ENCODE results near the gene EFL1. TPM values are rescaled to one million over a fixed set of nuclear protein-coding genes. Genes with fewer than 3 reads are reported as not detected.
"Not testable (repeated sequence)": the region's sequence is repeated elsewhere in the genome, so short reads cannot be mapped to it uniquely, and the experiment has no call there.

EFL1 gene
- polyA plus RNA-seq: 20.2 to 32.0 TPM (median 21.2 TPM) in 3 replicates
- 35.3 TPM for polyA plus RNA-seq (2011; ENCODE audit: low read depth)
- 13.4 and 25.2 TPM in 2 replicates for polyA plus RNA-seq (2011; cell fraction: cytosol; rRNA removed)
- 20.8 and 25.3 TPM in 2 replicates for polyA plus RNA-seq (2011; cell fraction: nucleus; rRNA removed)
- polyA plus RNA-seq (2012; ENCODE audit: low replicate concordance): 15.2 and 16.4 TPM in 2 replicates
- 17.2 to 39.5 TPM (median 22.1 TPM) in 3 replicates for polyA minus RNA-seq
- 13.6 TPM for polyA minus RNA-seq (2011; cell fraction: cytosol; rRNA and poly(A)+ RNA removed)
- polyA minus RNA-seq (2011; cell fraction: nucleus; rRNA and poly(A)+ RNA removed): 17.6 and 35.2 TPM in 2 replicates

DNA sequence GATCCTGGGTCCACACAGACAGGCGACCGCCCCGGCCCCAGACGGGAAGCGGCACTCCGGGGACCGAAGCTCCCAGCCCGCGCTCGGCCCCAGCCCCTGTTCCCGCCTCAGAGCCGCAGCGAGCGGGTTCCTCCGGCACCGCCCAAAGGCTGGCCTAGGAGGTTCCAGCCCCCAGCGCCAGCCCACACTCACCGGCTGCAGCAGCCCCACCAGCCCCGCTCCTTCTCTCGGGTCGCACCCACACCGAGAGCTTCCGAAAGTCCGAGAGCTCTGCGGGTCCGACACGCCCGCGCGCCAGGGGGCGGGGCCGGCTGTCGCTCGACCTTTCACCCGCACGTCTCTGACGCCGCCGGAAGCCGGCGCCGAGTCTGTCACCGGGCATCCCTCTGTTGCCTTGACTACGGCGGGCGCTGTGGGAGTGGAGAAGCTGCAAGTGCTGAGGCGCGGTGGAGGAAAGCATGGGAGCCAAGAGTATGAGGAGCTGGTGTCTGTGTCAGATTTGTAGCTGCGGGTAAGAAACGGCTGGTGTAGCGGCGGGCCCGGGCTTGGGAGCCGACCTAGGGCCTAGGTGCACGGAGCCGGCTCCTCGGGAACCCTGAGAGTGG, at the start of gene EFL1, which contains the start of gene SAXO2:
TSS of gene EFL1 (minus strand) at position 313 of the 605 bp plus-strand sequence. CDS start 956 bp downstream, outside the sequence.
TSS of gene SAXO2 (plus strand) at position 397 of the 605 bp plus-strand sequence. CDS start at position 459, 62 bp downstream.
- FAIRE-seq: peak; percentile 52

DNA sequence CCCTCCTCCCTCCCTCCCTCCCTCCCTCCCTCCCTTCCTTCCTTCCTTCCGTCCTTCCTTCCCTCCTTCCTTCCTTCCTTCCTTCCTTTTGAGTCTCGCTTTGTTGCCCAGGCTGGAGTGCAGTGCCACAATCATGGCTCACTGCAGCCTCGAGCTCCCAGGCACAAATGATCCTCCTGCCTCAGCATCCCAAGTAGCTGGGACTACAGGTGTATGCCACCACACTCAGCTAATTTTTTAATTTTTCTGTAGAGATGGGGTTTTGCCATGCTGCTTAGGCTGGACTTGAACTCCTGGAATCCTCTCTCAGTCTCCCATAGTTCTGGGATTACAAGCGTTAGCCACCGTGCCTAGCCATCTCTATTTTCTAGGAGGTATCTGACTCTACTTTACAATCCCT, 48.8 kb upstream of the EFL1 start:
- FAIRE-seq; H3K27ac ChIP-seq (ENCODE audit: control insufficient read depth, insufficient read depth, low read length); H4K20me1 ChIP-seq (ENCODE audit: control insufficient read depth, extremely low read depth, insufficient read depth, low read length); H3K9ac ChIP-seq (ENCODE audit: control insufficient read depth, extremely low read depth, insufficient read depth, low read length); H3K27me3 ChIP-seq (ENCODE audit: control insufficient read depth, extremely low read depth, insufficient read depth, low read length); H3K4me2 ChIP-seq (ENCODE audit: control insufficient read depth, extremely low read depth, insufficient read depth, low read depth, low read length); H2AFZ ChIP-seq (ENCODE audit: control insufficient read depth, low read length); H3K4me3 ChIP-seq (ENCODE audit: control insufficient read depth in 2 of 3, extremely low read depth in 1 of 3, insufficient read depth in 2 of 3, low read depth in 1 of 3, low read length in 3 of 3); H3K9me1 ChIP-seq (ENCODE audit: control insufficient read depth, extremely low read depth, insufficient read depth, low read length); H3K36me3 ChIP-seq (ENCODE audit: control insufficient read depth in 2 of 2, extremely low read depth in 1 of 2, insufficient read depth in 2 of 2, low read length in 2 of 2); H3K79me2 ChIP-seq (ENCODE audit: control insufficient read depth, insufficient read depth, low read length); H3K9me3 ChIP-seq (ENCODE audit: control insufficient read depth, low read depth, low read length); DNase-seq (ENCODE audit: low read depth, low spot score); dilution Hi-C loops (cut with MboI; ENCODE audit: extremely low pct_ligation_motif_present, low sequenced_read_pairs); H3K4me1 ChIP-seq (ENCODE audit: control insufficient read depth, extremely low read depth, insufficient read depth, low read length): not testable (repeated sequence)

More for the DNA sequence above, at the start of gene EFL1, which contains the start of gene SAXO2:
- Histone ChIP-seq H3K27ac (ENCODE audit: control insufficient read depth, insufficient read depth, low read length) (peak within 1 kb of the TSS; percentile 71), H2AFZ (ENCODE audit: control insufficient read depth, low read length) (peak within 1 kb of the TSS; percentile 92), H3K4me1 (ENCODE audit: control insufficient read depth, extremely low read depth, insufficient read depth, low read length) (peaks cover 24% of the 10 kb centered on the region), H3K9me1 (ENCODE audit: control insufficient read depth, extremely low read depth, insufficient read depth, low read length) (no peaks in the 10 kb centered on the region), H3K4me2 (ENCODE audit: control insufficient read depth, extremely low read depth, insufficient read depth, low read depth, low read length) (peak within 1 kb of the TSS; percentile 93), H3K79me2 (ENCODE audit: control insufficient read depth, insufficient read depth, low read length) (peaks cover 20% of the 10 kb centered on the region), H3K27me3 (ENCODE audit: control insufficient read depth, extremely low read depth, insufficient read depth, low read length) (no peaks in the 10 kb centered on the region), H3K4me3 (ENCODE audit: control insufficient read depth in 2 of 3, extremely low read depth in 1 of 3, insufficient read depth in 2 of 3, low read depth in 1 of 3, low read length in 3 of 3) (peak within 1 kb of the TSS; percentile 78 to 93 (median 84)), H3K9me3 (ENCODE audit: control insufficient read depth, low read depth, low read length) (no peaks in the 10 kb centered on the region), H3K9ac (ENCODE audit: control insufficient read depth, extremely low read depth, insufficient read depth, low read length) (peak within 1 kb of the TSS; percentile 75), H3K36me3 (ENCODE audit: control insufficient read depth in 2 of 2, extremely low read depth in 1 of 2, insufficient read depth in 2 of 2, low read length in 2 of 2) (peaks cover 1 to 13% of the 10 kb centered on the region in 2 experiments), H4K20me1 (ENCODE audit: control insufficient read depth, extremely low read depth, insufficient read depth, low read length) (no peaks in the 10 kb centered on the region)
- dilution Hi-C loops (cut with MboI; ENCODE audit: extremely low pct_ligation_motif_present, low sequenced_read_pairs): no loop called here
- DNase-seq (ENCODE audit: low read depth, low spot score): no peak
- TF ChIP-seq EZH2 (IDR thresholded peaks at IDR 0.05; ENCODE audit: low read length): no peak
- TF ChIP-seq, protein P1, sequence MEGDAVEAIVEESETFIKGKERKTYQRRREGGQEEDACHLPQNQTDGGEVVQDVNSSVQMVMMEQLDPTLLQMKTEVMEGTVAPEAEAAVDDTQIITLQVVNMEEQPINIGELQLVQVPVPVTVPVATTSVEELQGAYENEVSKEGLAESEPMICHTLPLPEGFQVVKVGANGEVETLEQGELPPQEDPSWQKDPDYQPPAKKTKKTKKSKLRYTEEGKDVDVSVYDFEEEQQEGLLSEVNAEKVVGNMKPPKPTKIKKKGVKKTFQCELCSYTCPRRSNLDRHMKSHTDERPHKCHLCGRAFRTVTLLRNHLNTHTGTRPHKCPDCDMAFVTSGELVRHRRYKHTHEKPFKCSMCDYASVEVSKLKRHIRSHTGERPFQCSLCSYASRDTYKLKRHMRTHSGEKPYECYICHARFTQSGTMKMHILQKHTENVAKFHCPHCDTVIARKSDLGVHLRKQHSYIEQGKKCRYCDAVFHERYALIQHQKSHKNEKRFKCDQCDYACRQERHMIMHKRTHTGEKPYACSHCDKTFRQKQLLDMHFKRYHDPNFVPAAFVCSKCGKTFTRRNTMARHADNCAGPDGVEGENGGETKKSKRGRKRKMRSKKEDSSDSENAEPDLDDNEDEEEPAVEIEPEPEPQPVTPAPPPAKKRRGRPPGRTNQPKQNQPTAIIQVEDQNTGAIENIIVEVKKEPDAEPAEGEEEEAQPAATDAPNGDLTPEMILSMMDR (optimal IDR thresholded peaks at IDR 0.05 in 1 of 3, IDR thresholded peaks at IDR 0.05 in 1 of 3, conservative IDR thresholded peaks at IDR 0.05 in 1 of 3; ENCODE audit: extremely low read depth in 1 of 3, insufficient read depth in 2 of 3, low read length in 3 of 3): no peak
